AG04449 (cell line): Measurements from ENCODE around the gene FST.

Source experiments
- CTCF ChIA-PET: fragments of 350-600 bp; formaldehyde crosslinking; extraction: SDS; loops from one replicate; lab custom pipeline; 2021; ENCODE audit warnings: antibody characterized with exemption; lab: Yijun Ruan, JAX
- POLR2A ChIA-PET: fragments of 400-600, 350-600 bp; formaldehyde crosslinking; extraction: SDS; loops from one replicate; lab custom pipeline; 2020; ENCODE audit warnings: antibody characterized with exemption, inconsistent platforms; lab: Yijun Ruan, JAX
- DNase-seq: peaks from one replicate; pipeline ENCODE4 v3.0.0-alpha.2; 2010; ENCODE audit warnings: low read depth, low spot score
- H3K4me3 ChIP-seq: 2 replicates; pipeline ENCODE4 v1.5.1; 2011; ENCODE audit warnings: low read depth, mild to moderate bottlenecking, control low read depth, low read length
- TF ChIP-seq, protein P1 (sequence below): IDR thresholded peaks from one replicate; pipeline ENCODE4 v1.5.1; 2011; ENCODE audit warnings: mild to moderate bottlenecking, moderate library complexity, low read length, control low read depth, inconsistent platforms; ENCODE audit not compliant: insufficient read depth; ENCODE audit errors: missing control alignments

FST gene

DNA sequence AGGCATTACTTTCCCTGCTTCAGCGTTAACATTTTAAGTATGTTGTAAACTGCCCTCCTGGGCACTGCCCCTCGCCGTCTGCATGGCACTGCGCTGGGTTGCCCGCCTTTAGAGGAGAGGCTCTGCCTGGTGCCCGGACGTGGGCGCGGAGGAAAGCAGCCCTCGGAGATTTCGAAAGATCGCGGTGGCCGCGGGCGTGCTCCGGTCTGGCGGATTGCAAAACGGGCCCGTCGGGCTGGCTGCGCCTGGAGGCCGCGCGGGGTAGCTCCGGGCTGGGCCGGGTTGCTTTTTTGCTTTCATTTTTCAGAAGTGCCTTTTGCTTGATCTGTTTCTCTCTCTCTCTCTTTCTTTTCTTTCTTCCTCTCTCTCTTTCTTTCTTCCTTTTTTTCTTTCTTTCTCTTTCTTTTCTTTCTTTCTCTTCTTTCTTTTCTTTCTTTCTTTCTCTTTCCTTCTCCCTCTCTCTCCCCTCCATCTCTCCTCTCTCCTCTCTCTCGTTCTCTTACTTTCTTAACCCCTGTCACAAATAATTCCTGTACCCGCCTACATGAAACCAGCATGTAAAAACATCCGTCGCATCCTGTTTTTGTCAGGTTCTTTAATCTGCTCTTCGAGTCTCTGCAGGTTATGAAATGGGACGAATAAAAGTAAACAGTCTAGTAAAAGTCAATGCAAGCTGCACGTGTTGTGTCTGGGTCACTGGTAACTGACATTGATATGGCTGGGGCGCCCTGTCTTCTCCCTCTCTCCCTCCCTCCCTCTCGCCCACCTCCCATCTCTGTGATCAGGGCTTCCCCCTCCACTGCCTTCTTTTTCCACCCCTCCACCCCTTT lies 1.7 kb downstream of the FST start:
- POLR2A ChIA-PET: interaction anchor here (0.7 to 1.4 kb wide), 3 partner anchors 142 to 828 kb away, joined by 3 to 5 read pairs (median 3); partner anchors contain the start of gene ARL15
- CTCF ChIA-PET: interaction anchor here (1.0 to 1.9 kb wide), 3 partner anchors 11 to 747 kb away, joined by 3 to 11 read pairs (median 3); no protein-coding TSS in a partner anchor
- TF ChIP-seq, protein P1, sequence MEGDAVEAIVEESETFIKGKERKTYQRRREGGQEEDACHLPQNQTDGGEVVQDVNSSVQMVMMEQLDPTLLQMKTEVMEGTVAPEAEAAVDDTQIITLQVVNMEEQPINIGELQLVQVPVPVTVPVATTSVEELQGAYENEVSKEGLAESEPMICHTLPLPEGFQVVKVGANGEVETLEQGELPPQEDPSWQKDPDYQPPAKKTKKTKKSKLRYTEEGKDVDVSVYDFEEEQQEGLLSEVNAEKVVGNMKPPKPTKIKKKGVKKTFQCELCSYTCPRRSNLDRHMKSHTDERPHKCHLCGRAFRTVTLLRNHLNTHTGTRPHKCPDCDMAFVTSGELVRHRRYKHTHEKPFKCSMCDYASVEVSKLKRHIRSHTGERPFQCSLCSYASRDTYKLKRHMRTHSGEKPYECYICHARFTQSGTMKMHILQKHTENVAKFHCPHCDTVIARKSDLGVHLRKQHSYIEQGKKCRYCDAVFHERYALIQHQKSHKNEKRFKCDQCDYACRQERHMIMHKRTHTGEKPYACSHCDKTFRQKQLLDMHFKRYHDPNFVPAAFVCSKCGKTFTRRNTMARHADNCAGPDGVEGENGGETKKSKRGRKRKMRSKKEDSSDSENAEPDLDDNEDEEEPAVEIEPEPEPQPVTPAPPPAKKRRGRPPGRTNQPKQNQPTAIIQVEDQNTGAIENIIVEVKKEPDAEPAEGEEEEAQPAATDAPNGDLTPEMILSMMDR: peak; percentile 21
- no peak for DNase-seq
- H3K4me3 ChIP-seq: peak overlapping the region; percentile 97

DNA sequence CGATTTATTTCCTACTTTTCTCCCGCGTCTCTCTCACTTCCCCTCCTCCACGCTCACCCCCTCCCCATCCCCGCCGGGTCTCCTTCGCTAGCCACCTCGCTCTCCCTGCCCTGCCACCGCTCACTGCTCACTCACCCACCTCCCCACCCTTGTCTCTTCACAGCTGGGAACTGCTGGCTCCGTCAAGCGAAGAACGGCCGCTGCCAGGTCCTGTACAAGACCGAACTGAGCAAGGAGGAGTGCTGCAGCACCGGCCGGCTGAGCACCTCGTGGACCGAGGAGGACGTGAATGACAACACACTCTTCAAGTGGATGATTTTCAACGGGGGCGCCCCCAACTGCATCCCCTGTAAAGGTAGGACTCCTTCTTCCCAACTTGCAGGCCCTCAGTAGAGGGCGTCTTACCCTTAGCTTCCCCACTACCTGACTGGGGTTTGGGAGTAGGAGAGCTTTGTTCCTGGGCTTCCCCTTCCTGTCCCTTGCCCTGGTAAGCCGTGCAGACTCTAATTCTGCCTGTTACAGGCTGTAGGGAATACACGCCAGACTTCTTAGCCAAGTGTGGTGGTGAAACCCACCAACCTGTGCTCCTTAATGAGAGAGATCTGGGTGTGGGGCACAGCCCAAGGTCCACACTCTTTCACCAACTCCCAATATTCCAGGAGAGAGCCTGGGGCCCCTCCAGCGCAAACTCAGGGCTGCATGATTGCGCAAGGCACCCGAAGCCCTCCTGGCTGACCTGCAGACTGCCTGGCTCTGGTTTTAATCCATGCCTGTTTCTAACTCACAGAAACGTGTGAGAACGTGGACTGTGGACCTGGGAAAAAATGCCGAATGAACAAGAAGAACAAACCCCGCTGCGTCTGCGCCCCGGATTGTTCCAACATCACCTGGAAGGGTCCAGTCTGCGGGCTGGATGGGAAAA lies 2.5 kb downstream of the FST start:
- no peak for DNase-seq
- TF ChIP-seq, protein P1: peak; percentile 31
- ChIA-PET POLR2A (interaction anchor here (0.9 kb wide), 1 partner anchor 827 kb away, joined by 3 read pairs; the partner anchor contains the start of gene ARL15), CTCF (interaction anchor here (0.7 to 1.9 kb wide), 4 partner anchors 220 to 746 kb away, joined by 3 to 11 read pairs (median 3); no protein-coding TSS in a partner anchor)
- H3K4me3 ChIP-seq: peak overlapping the region; percentile 97

DNA sequence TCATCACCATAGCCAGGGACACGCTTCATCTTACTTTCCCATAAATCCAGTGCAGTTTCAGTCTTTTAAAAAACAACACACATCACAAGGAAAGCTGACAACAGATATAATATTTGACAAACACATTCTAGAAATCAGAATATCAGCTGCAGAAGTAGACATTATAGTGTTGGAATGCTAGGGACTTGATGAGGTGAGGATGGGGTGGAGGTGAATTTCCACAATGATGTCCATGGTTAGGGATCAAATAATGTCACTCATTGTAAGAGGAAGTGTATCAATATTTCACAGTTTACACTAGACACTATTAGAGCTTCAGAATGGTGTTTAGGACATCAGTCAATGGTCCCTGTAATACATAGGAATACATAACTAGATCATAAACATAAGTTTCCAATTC lies 7.0 kb downstream of the FST start:
- TF ChIP-seq, protein P1: no peak
- CTCF ChIA-PET: interaction anchor here (1.1 to 1.6 kb wide), 2 partner anchors 729 to 742 kb away, joined by 3 read pairs; no protein-coding TSS in a partner anchor
- no peak overlapping the region for H3K4me3 ChIP-seq
- DNase-seq: no peak
- POLR2A ChIA-PET: no interaction called here

DNA sequence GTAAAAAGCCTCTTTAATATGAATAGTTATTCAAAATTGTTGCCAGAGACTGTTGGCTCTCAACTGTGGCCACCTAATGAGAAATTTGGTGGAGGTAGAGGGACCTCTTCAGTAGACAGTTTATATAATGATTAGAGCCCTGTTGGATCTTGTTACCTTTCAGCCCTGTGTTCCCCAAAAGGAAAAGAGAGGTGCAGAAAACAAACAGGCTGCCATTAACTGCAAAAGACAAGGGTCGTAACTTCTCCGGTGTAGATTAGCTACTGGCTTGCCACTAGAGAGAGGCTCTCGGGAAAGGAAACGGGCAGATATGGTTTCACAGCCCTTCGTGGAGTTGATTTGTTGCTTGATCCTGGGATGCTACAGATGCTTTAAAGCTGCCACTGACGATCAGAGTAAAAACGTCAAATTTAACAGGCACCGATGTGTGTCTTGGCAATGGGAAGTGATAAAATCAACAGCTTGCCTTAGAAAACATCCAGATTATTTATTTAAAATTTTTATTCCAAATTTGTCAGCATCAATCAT lies 7.8 kb downstream of the FST start:
- TF ChIP-seq, protein P1: no peak
- H3K4me3 ChIP-seq: no peak overlapping the region
- no peak for DNase-seq
- ChIA-PET CTCF (no interaction called here), POLR2A (no interaction called here)

DNA sequence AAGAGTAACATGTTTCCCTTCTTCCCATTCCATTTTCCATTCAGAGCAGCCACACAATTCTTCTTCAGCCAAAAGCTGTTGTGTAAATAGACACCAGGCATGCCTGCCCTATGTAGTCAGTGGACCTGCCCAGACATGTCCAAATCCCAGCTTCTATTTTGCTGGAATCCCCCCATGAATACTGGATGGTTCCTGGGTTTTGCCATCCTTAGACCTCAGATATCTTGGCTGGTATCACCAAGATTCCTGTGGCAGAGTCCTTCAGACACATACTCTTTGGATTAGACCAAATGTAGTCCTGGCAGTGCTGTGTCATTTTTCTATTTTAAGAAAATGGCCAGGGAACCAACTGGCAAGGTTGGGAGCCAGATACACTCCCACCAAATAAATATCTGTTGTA lies 10.3 kb downstream of the FST start:
- POLR2A ChIA-PET: no interaction called here
- no peak overlapping the region for H3K4me3 ChIP-seq
- TF ChIP-seq, protein P1: no peak
- DNase-seq: peak; percentile 96
- CTCF ChIA-PET: no interaction called here
